ENCODE results near the gene SH2D3C.
A peak's percentile ranks its signal among the peaks of the same experiment; 100 is the strongest.

Gene SH2D3C

GRCh38 chr9:127765418-127765817, 13.0 kb downstream of the SH2D3C start:
- WGBS = 75% methylated on average over 1 of the region's 1 CpG
- Histone ChIP-seq H4K8ac (ENCODE audit: low read length) (no peak overlapping the region), H3K9me3 (ENCODE audit: control insufficient read depth, low read length) (no peaks in the 10 kb centered on the region), H2AK5ac (ENCODE audit: low read length, severe bottlenecking) (no peak overlapping the region), H3K4me3 (ENCODE audit: insufficient read depth in 1 of 2, low read depth in 1 of 2, low read length in 2 of 2) (no peak overlapping the region), H4K91ac (ENCODE audit: low read length) (no peak overlapping the region), H3K79me1 (replicated peaks; ENCODE audit: low read length, poor library complexity, severe bottlenecking) (no peaks in the 10 kb centered on the region), H3K18ac (ENCODE audit: low read depth in 1 of 2, low read length in 2 of 2) (no peak overlapping the region), H2AFZ (ENCODE audit: low read depth, low read length) (no peak overlapping the region), H2BK12ac (ENCODE audit: low read length in 2 of 2) (no peak overlapping the region), H2BK120ac (ENCODE audit: low read depth, low read length) (no peak overlapping the region), H3K4me1 (ENCODE audit: control insufficient read depth, insufficient read depth, low read depth, low read length) (peaks cover 15% of the 10 kb centered on the region), H3K23ac (ENCODE audit: low read length in 2 of 2) (no peak overlapping the region), H3K4ac (ENCODE audit: low read depth in 1 of 2, low read length in 2 of 2) (no peak overlapping the region), H3K4me2 (ENCODE audit: low read length, poor library complexity, severe bottlenecking) (no peak overlapping the region), H2BK5ac (ENCODE audit: low read depth, low read length, poor library complexity, severe bottlenecking) (no peak overlapping the region), H3K14ac (ENCODE audit: low read length in 2 of 2) (no peak overlapping the region), H3K9ac (ENCODE audit: low read length) (no peak overlapping the region), H3K27ac (ENCODE audit: low read length, poor library complexity, severe bottlenecking) (no peak overlapping the region), H3K36me3 (ENCODE audit: control insufficient read depth in 1 of 2, insufficient read depth in 2 of 2, low read depth in 1 of 2, low read length in 2 of 2) (no peaks in the 10 kb centered on the region), H2BK15ac (ENCODE audit: low read depth, poor library complexity, severe bottlenecking) (no peak overlapping the region), H3K27me3 (ENCODE audit: control insufficient read depth in 1 of 2, insufficient read depth in 1 of 2, low read length in 2 of 2) (peaks cover 39 to 77% of the 10 kb centered on the region in 2 experiments)
- DNase-seq = no peak

DNA sequence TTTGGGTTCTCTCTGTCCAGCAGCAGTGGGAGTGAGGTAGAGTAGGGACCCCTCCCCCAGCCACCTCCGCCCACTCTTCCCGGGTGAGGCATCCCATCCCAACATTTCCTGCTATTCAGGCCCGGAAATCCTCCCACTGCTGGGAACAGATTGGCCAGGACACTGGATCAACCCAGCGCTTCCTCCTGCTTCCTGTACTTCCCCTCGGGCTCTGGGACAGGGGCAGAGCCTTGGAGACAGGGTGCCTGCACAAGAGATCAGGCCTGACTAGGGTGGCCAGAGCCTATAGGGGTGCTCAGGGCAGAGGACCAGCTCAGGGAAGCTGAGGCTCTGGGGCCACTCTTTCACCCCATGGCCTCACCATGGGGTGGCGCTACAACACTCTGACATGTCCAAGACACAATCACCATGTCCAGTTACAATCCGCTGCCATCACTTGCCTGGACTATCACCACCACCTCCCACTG, 14.5 kb downstream of the SH2D3C start:
- no peak overlapping the region for H3K27ac ChIP-seq (ENCODE audit: low read length, poor library complexity, severe bottlenecking)
- H3K79me1 ChIP-seq (replicated peaks; ENCODE audit: low read length, poor library complexity, severe bottlenecking) = no peaks in the 10 kb centered on the region
- peak overlapping the region in 1 of 2 experiments; percentile 65 for H2BK12ac ChIP-seq (ENCODE audit: low read length in 2 of 2)
- no peak overlapping the region for H3K4me2 ChIP-seq (ENCODE audit: low read length, poor library complexity, severe bottlenecking)
- no peak overlapping the region for H2AFZ ChIP-seq (ENCODE audit: low read depth, low read length)
- H3K4me3 ChIP-seq (ENCODE audit: insufficient read depth in 1 of 2, low read depth in 1 of 2, low read length in 2 of 2) = peak overlapping the region in 1 of 2 experiments; percentile 35
- no peak overlapping the region for H4K8ac ChIP-seq (ENCODE audit: low read length)
- peaks cover 9% of the 10 kb centered on the region for H3K4me1 ChIP-seq (ENCODE audit: control insufficient read depth, insufficient read depth, low read depth, low read length)
- no peak overlapping the region for H3K23ac ChIP-seq (ENCODE audit: low read length in 2 of 2)
- no peak overlapping the region for H2BK15ac ChIP-seq (ENCODE audit: low read depth, poor library complexity, severe bottlenecking)
- peak overlapping the region in 1 of 2 experiments; percentile 34 for H3K18ac ChIP-seq (ENCODE audit: low read depth in 1 of 2, low read length in 2 of 2)
- WGBS = 48% methylated on average over 7 of the region's 7 CpGs
- H2BK5ac ChIP-seq (ENCODE audit: low read depth, low read length, poor library complexity, severe bottlenecking) = no peak overlapping the region
- H3K14ac ChIP-seq (ENCODE audit: low read length in 2 of 2) = peak overlapping the region in 1 of 2 experiments; percentile 59
- no peak overlapping the region for H3K4ac ChIP-seq (ENCODE audit: low read depth in 1 of 2, low read length in 2 of 2)
- DNase-seq = no peak
- peaks cover 39 to 69% of the 10 kb centered on the region in 2 experiments for H3K27me3 ChIP-seq (ENCODE audit: control insufficient read depth in 1 of 2, insufficient read depth in 1 of 2, low read length in 2 of 2)
- no peak overlapping the region for H3K9ac ChIP-seq (ENCODE audit: low read length)
- no peak overlapping the region for H2BK120ac ChIP-seq (ENCODE audit: low read depth, low read length)
- peak overlapping the region; percentile 11 for H4K91ac ChIP-seq (ENCODE audit: low read length)
- H2AK5ac ChIP-seq (ENCODE audit: low read length, severe bottlenecking) = no peak overlapping the region
- H3K9me3 ChIP-seq (ENCODE audit: control insufficient read depth, low read length) = no peaks in the 10 kb centered on the region
- no peaks in the 10 kb centered on the region for H3K36me3 ChIP-seq (ENCODE audit: control insufficient read depth in 1 of 2, insufficient read depth in 2 of 2, low read depth in 1 of 2, low read length in 2 of 2)

DNA sequence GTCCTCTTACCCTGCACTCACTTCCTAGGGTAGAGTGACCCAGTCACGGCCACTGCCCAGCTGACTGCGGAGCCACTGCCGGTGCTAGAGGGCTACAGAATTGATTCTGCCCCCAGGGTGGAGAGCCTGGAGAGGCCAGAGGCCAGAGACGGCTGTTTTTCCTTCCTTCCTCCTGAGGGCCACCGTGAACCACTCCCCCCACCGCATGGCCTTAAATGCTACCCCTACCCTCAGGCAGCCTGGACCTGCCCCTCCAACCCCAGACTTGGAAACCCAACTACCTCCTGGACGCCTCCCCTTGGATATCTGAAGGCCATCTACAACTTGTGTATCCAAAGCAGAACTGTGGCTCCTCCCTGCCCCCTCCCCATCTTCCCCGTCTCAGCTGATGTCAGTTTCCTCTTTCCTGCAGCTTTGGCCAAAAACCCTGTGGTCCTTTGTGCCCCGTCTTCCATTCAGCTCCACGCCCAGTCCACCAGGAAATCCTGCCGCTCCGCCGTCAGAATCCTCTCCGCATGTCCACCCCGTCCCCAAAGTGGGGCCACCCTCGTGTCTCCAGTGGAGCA, 16.3 kb downstream of the SH2D3C start:
- no peaks in the 10 kb centered on the region for H3K9me3 ChIP-seq (ENCODE audit: control insufficient read depth, low read length)
- H3K4ac ChIP-seq (ENCODE audit: low read depth in 1 of 2, low read length in 2 of 2) = no peak overlapping the region
- WGBS = 56% methylated on average over 16 of the region's 16 CpGs

DNA sequence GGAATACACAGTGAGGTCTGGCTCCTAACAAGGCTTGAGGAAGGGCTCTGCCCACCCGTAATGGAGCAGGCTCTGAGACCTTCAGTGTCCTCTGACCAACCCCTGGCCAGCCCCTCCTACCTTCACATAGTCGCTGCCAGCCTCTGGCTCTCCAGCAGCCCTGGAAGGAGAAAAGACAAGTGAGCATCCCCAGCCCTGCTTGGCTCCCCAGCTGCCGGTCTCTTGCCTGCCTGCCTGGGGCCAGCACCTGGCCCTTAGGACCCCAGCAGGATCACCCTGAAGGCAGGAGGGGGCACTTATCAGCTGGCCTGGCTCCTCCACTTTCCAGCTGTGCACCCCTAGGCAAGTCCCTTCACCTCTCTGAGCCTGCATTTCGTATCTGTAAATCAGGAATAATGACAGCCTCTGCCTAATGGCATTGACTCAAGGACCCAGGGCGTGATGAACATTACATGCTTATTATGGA, 16.9 kb downstream of the SH2D3C start:
- no peak overlapping the region for H3K18ac ChIP-seq (ENCODE audit: low read depth in 1 of 2, low read length in 2 of 2)
- no peak overlapping the region for H2AFZ ChIP-seq (ENCODE audit: low read depth, low read length)
- 57% methylated on average over 5 of the region's 5 CpGs for WGBS
- H3K14ac ChIP-seq (ENCODE audit: low read length in 2 of 2) = peak overlapping the region in 1 of 2 experiments; percentile 12
- H4K8ac ChIP-seq (ENCODE audit: low read length) = no peak overlapping the region
- no peak overlapping the region for H3K4me3 ChIP-seq (ENCODE audit: insufficient read depth in 1 of 2, low read depth in 1 of 2, low read length in 2 of 2)
- H2AK5ac ChIP-seq (ENCODE audit: low read length, severe bottlenecking) = no peak overlapping the region
- peaks cover 33 to 59% of the 10 kb centered on the region in 2 experiments for H3K27me3 ChIP-seq (ENCODE audit: control insufficient read depth in 1 of 2, insufficient read depth in 1 of 2, low read length in 2 of 2)
- H3K4me1 ChIP-seq (ENCODE audit: control insufficient read depth, insufficient read depth, low read depth, low read length) = peaks cover 2% of the 10 kb centered on the region
- no peak overlapping the region for H2BK15ac ChIP-seq (ENCODE audit: low read depth, poor library complexity, severe bottlenecking)
- H4K91ac ChIP-seq (ENCODE audit: low read length) = no peak overlapping the region
- H2BK12ac ChIP-seq (ENCODE audit: low read length in 2 of 2) = no peak overlapping the region
- H3K79me1 ChIP-seq (replicated peaks; ENCODE audit: low read length, poor library complexity, severe bottlenecking) = no peaks in the 10 kb centered on the region
- DNase-seq = no peak
- no peak overlapping the region for H2BK120ac ChIP-seq (ENCODE audit: low read depth, low read length)
- H2BK5ac ChIP-seq (ENCODE audit: low read depth, low read length, poor library complexity, severe bottlenecking) = no peak overlapping the region
- no peak overlapping the region for H3K4ac ChIP-seq (ENCODE audit: low read depth in 1 of 2, low read length in 2 of 2)
- no peaks in the 10 kb centered on the region for H3K36me3 ChIP-seq (ENCODE audit: control insufficient read depth in 1 of 2, insufficient read depth in 2 of 2, low read depth in 1 of 2, low read length in 2 of 2)
- no peak overlapping the region for H3K4me2 ChIP-seq (ENCODE audit: low read length, poor library complexity, severe bottlenecking)
- H3K27ac ChIP-seq (ENCODE audit: low read length, poor library complexity, severe bottlenecking) = no peak overlapping the region
- no peaks in the 10 kb centered on the region for H3K9me3 ChIP-seq (ENCODE audit: control insufficient read depth, low read length)
- H3K23ac ChIP-seq (ENCODE audit: low read length in 2 of 2) = no peak overlapping the region
- no peak overlapping the region for H3K9ac ChIP-seq (ENCODE audit: low read length)

More for the DNA sequence above, 16.3 kb downstream of the SH2D3C start:
- Histone ChIP-seq H2BK120ac (ENCODE audit: low read depth, low read length) (no peak overlapping the region), H3K27ac (ENCODE audit: low read length, poor library complexity, severe bottlenecking) (no peak overlapping the region), H3K4me1 (ENCODE audit: control insufficient read depth, insufficient read depth, low read depth, low read length) (peaks cover 2% of the 10 kb centered on the region), H3K14ac (ENCODE audit: low read length in 2 of 2) (no peak overlapping the region), H3K18ac (ENCODE audit: low read depth in 1 of 2, low read length in 2 of 2) (no peak overlapping the region), H3K23ac (ENCODE audit: low read length in 2 of 2) (no peak overlapping the region), H3K79me1 (replicated peaks; ENCODE audit: low read length, poor library complexity, severe bottlenecking) (no peaks in the 10 kb centered on the region), H2BK5ac (ENCODE audit: low read depth, low read length, poor library complexity, severe bottlenecking) (no peak overlapping the region), H4K91ac (ENCODE audit: low read length) (no peak overlapping the region), H3K36me3 (ENCODE audit: control insufficient read depth in 1 of 2, insufficient read depth in 2 of 2, low read depth in 1 of 2, low read length in 2 of 2) (no peaks in the 10 kb centered on the region), H3K4me2 (ENCODE audit: low read length, poor library complexity, severe bottlenecking) (no peak overlapping the region), H2AFZ (ENCODE audit: low read depth, low read length) (no peak overlapping the region), H3K9ac (ENCODE audit: low read length) (no peak overlapping the region), H3K27me3 (ENCODE audit: control insufficient read depth in 1 of 2, insufficient read depth in 1 of 2, low read length in 2 of 2) (peaks cover 34 to 63% of the 10 kb centered on the region in 2 experiments), H4K8ac (ENCODE audit: low read length) (no peak overlapping the region), H2BK15ac (ENCODE audit: low read depth, poor library complexity, severe bottlenecking) (no peak overlapping the region), H2AK5ac (ENCODE audit: low read length, severe bottlenecking) (no peak overlapping the region), H3K4me3 (ENCODE audit: insufficient read depth in 1 of 2, low read depth in 1 of 2, low read length in 2 of 2) (no peak overlapping the region), H2BK12ac (ENCODE audit: low read length in 2 of 2) (no peak overlapping the region)
- no peak for DNase-seq
